Vagina (tissue), 2 donors: ENCODE data around the gene WDR35. TPM values are rescaled to one million over a fixed set of nuclear protein-coding genes. Genes with fewer than 3 reads are reported as not detected.
A peak's percentile ranks its signal among the peaks of the same experiment; 100 is the strongest.

Experiments used
- DNase-seq, 2 donors: peaks; one replicate each; pipeline ENCODE4 v3.0.0-alpha.2; 2017; ENCODE audit errors: extremely low spot score in 2 of 2
- H3K27ac ChIP-seq: fragments of 200-600 bp; sonication (generic); one replicate; pipeline ENCODE4 v1.5.1; 2019
- H3K27me3 ChIP-seq: fragments of 200-600 bp; sonication (generic); one replicate; pipeline ENCODE4 v1.5.1; 2019
- H3K36me3 ChIP-seq, 2 donors: fragments of 200-600 bp; sonication (generic); one replicate each; pipeline ENCODE4 v1.5.1; 2017 to 2019
- H3K4me1 ChIP-seq: fragments of 200-600 bp; sonication (generic); one replicate; pipeline ENCODE4 v1.5.1; 2019
- H3K4me3 ChIP-seq, 2 donors: fragments of 200-600 bp; sonication (generic); 1 replicate in 1 of 2; 2 replicates in 1 of 2; pipeline ENCODE4 v1.5.1; 2016 to 2019
- H3K9me3 ChIP-seq: fragments of 200-600 bp; sonication (generic); one replicate; pipeline ENCODE4 v1.5.1; 2019
- POLR2A ChIP-seq, 2 donors: fragments of 450-650 bp; IDR thresholded peaks; one replicate each; pipeline ENCODE4 v1.6.1; 2017; ENCODE audit warnings: antibody characterized with exemption in 2 of 2, mild to moderate bottlenecking in 2 of 2, moderate library complexity in 2 of 2
- POLR2AphosphoS5 ChIP-seq, 2 donors: sonication (generic); formaldehyde crosslinking; IDR thresholded peaks; one replicate each; pipeline ENCODE4 v1.9.0; 2017; ENCODE audit warnings: antibody characterized with exemption in 2 of 2, mild to moderate bottlenecking in 2 of 2, low read depth in 1 of 2; ENCODE audit not compliant: insufficient read depth in 1 of 2
- intact Hi-C: fragments of 100-400 bp; cut with DNase I; formaldehyde crosslinking; loops from one replicate; pipeline ENCODE4 v1.15.1; 2023
- total RNA-seq: library from RNA; depleted of rRNA; stranded (reverse); fragments of >200 nt; gene quantifications from one replicate; pipeline ENCODE4 v1.2.3, GENCODE V29; 2016
- TF ChIP-seq, protein P1 (sequence below), 3 experiments: fragments of 450-650 bp in 2 of 3; fragments of 200-600 bp in 1 of 3; sonication (generic) in 1 of 3; IDR thresholded peaks; one replicate each; pipeline ENCODE4 v1.5.1; 2017 to 2019; ENCODE audit warnings: antibody characterized with exemption in 3 of 3, mild to moderate bottlenecking in 2 of 3, moderate library complexity in 2 of 3

Gene WDR35
- total RNA-seq, result 8.3 TPM

DNA sequence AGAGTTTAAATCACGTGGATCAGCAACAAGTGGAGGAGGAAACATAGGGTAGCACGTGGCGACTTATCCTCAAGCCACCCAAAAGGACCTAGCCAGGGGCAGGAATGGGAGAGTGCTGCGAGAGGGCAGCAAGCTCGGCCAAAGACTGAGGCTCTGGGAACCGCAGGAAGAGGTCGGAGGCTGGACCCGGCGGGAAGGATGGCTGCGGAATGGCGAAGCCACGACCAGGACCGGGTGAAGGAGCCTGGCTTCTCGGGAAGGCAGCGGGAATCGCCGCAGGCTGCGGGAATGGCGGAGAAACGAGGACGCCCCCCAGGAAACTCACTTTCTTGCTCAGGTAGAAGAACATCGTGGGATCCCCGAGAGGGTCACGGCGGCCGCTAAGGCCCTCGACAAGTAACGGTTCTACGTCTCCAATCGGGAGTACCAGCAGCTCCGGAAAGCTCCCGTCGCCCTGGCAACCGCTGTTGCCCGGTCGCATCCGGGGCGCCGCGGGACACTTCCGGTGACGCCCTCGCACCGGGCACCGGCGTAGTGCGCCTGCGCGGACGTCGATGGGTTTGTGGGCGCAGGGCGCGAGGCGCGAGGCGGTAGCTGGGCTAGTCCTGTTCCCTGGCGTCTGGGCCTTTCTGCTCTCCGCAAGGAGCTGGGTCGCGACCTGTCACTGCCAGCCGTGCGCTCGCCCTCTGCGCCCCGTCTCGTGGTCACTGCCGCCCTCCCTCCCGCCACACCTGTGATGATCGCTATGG is at the start of gene WDR35:
WDR35 (minus strand) TSS at position 439 of the 749 bp plus-strand sequence; CDS start at position 349, 90 bp downstream.
- peaks cover 12% of the 10 kb centered on the region for H3K4me1 ChIP-seq
- intact Hi-C loops, result no loop called here
- no peaks in the 10 kb centered on the region for H3K9me3 ChIP-seq
- peak within 1 kb of the TSS; percentile 60 to 72 for H3K4me3 ChIP-seq
- H3K27ac ChIP-seq, result peak within 1 kb of the TSS; percentile 56
- no peaks in the 10 kb centered on the region for H3K27me3 ChIP-seq
- TF ChIP-seq POLR2A (IDR thresholded peaks at IDR 0.05), result no peak
- TF ChIP-seq POLR2AphosphoS5 (IDR thresholded peaks at IDR 0.05; ENCODE audit: insufficient read depth in 1 of 2, low read depth in 1 of 2), result peak; percentile 67 to 82
- H3K36me3 ChIP-seq, result no peaks in the 10 kb centered on the region
- no peak for DNase-seq

DNA sequence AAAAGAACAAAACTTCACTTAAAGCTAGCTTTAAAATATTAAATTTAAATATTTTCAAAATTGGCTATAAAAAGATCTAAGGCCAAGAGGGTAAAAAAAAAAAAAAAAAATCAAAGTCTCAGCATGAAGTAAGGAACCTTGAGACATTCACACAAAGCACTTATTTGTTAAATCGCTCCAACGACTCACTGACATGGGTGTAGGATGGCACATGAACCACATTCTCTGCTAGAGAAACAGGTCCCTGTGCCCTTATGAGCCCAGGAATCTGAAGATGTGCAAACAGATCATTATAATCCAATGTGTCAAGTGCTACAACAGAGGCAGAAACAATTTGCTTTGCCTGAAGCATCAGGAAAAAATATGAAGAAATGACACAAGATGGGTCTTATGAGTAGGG is 47.8 kb upstream of the WDR35 start:
- no peak overlapping the region for H3K4me3 ChIP-seq
- TF ChIP-seq POLR2AphosphoS5 (IDR thresholded peaks at IDR 0.05; ENCODE audit: insufficient read depth in 1 of 2, low read depth in 1 of 2) (no peak), POLR2A (IDR thresholded peaks at IDR 0.05) (no peak)
- TF ChIP-seq, protein P1, sequence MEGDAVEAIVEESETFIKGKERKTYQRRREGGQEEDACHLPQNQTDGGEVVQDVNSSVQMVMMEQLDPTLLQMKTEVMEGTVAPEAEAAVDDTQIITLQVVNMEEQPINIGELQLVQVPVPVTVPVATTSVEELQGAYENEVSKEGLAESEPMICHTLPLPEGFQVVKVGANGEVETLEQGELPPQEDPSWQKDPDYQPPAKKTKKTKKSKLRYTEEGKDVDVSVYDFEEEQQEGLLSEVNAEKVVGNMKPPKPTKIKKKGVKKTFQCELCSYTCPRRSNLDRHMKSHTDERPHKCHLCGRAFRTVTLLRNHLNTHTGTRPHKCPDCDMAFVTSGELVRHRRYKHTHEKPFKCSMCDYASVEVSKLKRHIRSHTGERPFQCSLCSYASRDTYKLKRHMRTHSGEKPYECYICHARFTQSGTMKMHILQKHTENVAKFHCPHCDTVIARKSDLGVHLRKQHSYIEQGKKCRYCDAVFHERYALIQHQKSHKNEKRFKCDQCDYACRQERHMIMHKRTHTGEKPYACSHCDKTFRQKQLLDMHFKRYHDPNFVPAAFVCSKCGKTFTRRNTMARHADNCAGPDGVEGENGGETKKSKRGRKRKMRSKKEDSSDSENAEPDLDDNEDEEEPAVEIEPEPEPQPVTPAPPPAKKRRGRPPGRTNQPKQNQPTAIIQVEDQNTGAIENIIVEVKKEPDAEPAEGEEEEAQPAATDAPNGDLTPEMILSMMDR (IDR thresholded peaks at IDR 0.05), result no peak
- no peak overlapping the region for H3K27ac ChIP-seq
- peaks cover 4 to 80% of the 10 kb centered on the region in 2 donors for H3K36me3 ChIP-seq
- intact Hi-C loops, result no loop called here
- peaks cover 72% of the 10 kb centered on the region for H3K4me1 ChIP-seq
- no peak for DNase-seq
- H3K9me3 ChIP-seq, result no peaks in the 10 kb centered on the region
- no peaks in the 10 kb centered on the region for H3K27me3 ChIP-seq

DNA sequence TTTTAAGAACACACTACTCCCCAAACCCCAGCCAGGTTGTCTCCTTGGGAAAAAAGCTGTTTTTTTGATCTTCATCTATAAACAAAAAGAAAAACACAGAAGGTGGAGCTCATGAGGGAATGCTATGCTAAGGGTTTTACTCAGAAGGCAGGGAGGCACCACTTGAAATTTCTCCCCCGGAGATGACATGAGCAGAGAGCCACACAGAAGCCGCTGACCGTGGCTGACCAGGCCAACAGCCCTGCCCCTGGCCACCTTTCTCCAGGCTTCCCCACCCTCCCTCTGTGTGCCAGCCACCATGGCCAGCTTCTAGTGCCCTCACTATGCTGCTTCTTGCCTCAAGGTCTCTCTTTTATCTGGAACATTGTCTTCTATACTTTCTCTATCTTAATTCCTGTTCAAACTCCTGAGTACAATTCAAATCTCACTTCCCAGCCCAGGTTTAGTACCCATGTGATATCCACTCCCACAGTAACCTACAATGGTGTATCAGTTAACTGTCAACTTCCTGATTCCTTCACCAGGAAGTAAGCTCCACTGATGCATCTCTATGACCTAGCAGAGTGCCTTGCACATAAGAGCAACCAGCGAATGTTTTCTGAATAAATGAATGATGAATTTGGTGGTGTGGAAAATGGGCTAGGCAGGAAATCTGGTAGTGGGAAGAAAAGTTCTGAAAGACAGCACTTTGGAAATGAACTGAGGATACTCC is 46.2 kb upstream of the WDR35 start:
- Histone ChIP-seq H3K9me3 (no peaks in the 10 kb centered on the region), H3K4me3 (no peak overlapping the region), H3K27me3 (no peaks in the 10 kb centered on the region), H3K4me1 (peaks cover 56% of the 10 kb centered on the region), H3K27ac (no peak overlapping the region), H3K36me3 (peaks cover 4 to 95% of the 10 kb centered on the region in 2 donors)
- DNase-seq, result no peak
- intact Hi-C loops, result no loop called here
- no peak for TF ChIP-seq POLR2A (IDR thresholded peaks at IDR 0.05)
- no peak for TF ChIP-seq POLR2AphosphoS5 (IDR thresholded peaks at IDR 0.05; ENCODE audit: insufficient read depth in 1 of 2, low read depth in 1 of 2)
- TF ChIP-seq, protein P1 (IDR thresholded peaks at IDR 0.05), result no peak

DNA sequence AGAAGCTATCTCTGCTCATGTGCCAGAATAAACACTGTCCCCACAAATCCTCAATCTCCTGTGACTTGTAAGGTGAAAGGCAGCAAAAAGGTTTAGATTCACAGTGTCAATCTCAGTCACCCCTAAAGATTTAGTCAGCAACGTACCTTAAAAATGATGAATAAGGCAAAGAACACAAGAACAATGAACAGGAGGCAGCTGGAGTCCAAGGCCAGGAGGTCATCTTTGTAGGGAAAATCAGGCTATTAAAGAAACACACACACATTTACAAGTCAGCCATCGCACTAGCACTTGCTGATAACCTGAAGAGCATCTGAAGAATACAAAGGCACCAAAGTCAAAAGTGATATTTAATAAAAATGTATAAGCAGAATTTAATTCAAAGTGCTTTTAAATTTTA is 44.9 kb upstream of the WDR35 start:
- H3K4me3 ChIP-seq, result no peak overlapping the region
- intact Hi-C loops, result no loop called here
- peaks cover 4 to 99% of the 10 kb centered on the region in 2 donors for H3K36me3 ChIP-seq
- TF ChIP-seq POLR2A (IDR thresholded peaks at IDR 0.05), result no peak
- no peak for TF ChIP-seq POLR2AphosphoS5 (IDR thresholded peaks at IDR 0.05; ENCODE audit: insufficient read depth in 1 of 2, low read depth in 1 of 2)
- TF ChIP-seq, protein P1 (IDR thresholded peaks at IDR 0.05), result no peak
- DNase-seq, result no peak
- H3K27me3 ChIP-seq, result no peaks in the 10 kb centered on the region
- no peaks in the 10 kb centered on the region for H3K9me3 ChIP-seq
- H3K27ac ChIP-seq, result no peak overlapping the region
- H3K4me1 ChIP-seq, result peaks cover 43% of the 10 kb centered on the region

DNA sequence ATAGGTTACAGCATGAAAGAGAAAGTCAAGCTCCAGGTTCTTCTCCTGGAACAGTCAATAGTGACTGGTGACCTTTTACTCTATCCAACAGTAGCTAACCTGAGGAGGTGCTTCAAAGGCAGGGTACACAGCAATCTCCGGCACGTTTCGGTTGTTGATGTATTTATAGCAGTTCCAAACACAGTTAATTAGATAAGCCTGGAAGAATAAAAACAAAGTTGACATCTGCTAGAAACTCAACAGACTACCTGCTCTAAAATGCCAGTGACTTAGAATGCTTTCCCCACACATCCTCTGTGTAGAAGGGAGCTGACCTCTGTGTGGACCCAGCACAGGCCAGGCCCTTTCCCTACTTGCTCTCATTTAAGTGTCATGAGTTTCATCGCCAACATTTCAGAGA is 44.3 kb upstream of the WDR35 start:
- Histone ChIP-seq H3K36me3 (peaks cover 4 to 99% of the 10 kb centered on the region in 2 donors), H3K27me3 (no peaks in the 10 kb centered on the region), H3K9me3 (no peaks in the 10 kb centered on the region), H3K4me1 (peaks cover 38% of the 10 kb centered on the region), H3K27ac (no peak overlapping the region), H3K4me3 (no peak overlapping the region)
- no peak for DNase-seq
- intact Hi-C loops, result no loop called here
- TF ChIP-seq, protein P1 (IDR thresholded peaks at IDR 0.05), result no peak
- TF ChIP-seq POLR2AphosphoS5 (IDR thresholded peaks at IDR 0.05; ENCODE audit: insufficient read depth in 1 of 2, low read depth in 1 of 2) (no peak), POLR2A (IDR thresholded peaks at IDR 0.05) (no peak)
